GM21825 (cell line): ENCODE data around the gene TES.
"Not testable (repeated sequence)": the region's sequence is repeated elsewhere in the genome, so short reads cannot be mapped to it uniquely, and the experiment has no call there.

Source experiments
- ATAC-seq: cut with Tn5 transposase; IDR thresholded peaks from one replicate; pipeline ENCODE4 v1.9.1; 2021; ENCODE audit warnings: mild to moderate bottlenecking, moderate library complexity; ENCODE audit not compliant: unreplicated experiment

The TES gene

GRCh38 chr7:116241291-116241690 is 31.0 kb downstream of the TES start:
- ATAC-seq = no peak

GRCh38 chr7:116242178-116242577 is 31.8 kb downstream of the TES start:
- ATAC-seq = no peak

- ATAC-seq = no peak
Measured at GRCh38 chr7:116242759-116243158, 32.4 kb downstream of the TES start.

- ATAC-seq = not testable (repeated sequence)
Measured at GRCh38 chr7:116244803-116245202, 34.5 kb downstream of the TES start.

- no peak for ATAC-seq
Measured at GRCh38 chr7:116246357-116246756, 36.0 kb downstream of the TES start.

GRCh38 chr7:116249969-116250553 is 39.7 kb downstream of the TES start:
- ATAC-seq = peak; percentile 67

- no peak for ATAC-seq
Measured at GRCh38 chr7:116251675-116252074, 41.3 kb downstream of the TES start.

GRCh38 chr7:116252249-116252648 is 41.9 kb downstream of the TES start:
- no peak for ATAC-seq

- ATAC-seq = no peak
Measured at GRCh38 chr7:116257156-116257555, 46.8 kb downstream of the TES start.

GRCh38 chr7:116258734-116259133 is 48.4 kb downstream of the TES start:
- ATAC-seq = peak; percentile 54

GRCh38 chr7:116259156-116259870 is 49.0 kb downstream of the TES start:
- no peak for ATAC-seq

GRCh38 chr7:116259871-116260440 is 49.6 kb downstream of the TES start:
- no peak for ATAC-seq

GRCh38 chr7:116261904-116262303 is 51.6 kb downstream of the TES start:
- no peak for ATAC-seq

GRCh38 chr7:116265881-116266280 is 55.5 kb downstream of the TES start:
- no peak for ATAC-seq

- ATAC-seq = no peak
Measured at GRCh38 chr7:116269466-116269865, 59.1 kb downstream of the TES start.

- ATAC-seq = no peak
Measured at GRCh38 chr7:116271161-116271913, 61.0 kb downstream of the TES start.

GRCh38 chr7:116271963-116272886 is 61.9 kb downstream of the TES start:
- ATAC-seq = no peak

GRCh38 chr7:116273283-116273917 is 63.1 kb downstream of the TES start:
- ATAC-seq = no peak

- ATAC-seq = no peak
Measured at GRCh38 chr7:116273918-116274301, 63.6 kb downstream of the TES start.

GRCh38 chr7:116277070-116277469 is 66.7 kb downstream of the TES start:
- no peak for ATAC-seq
